ENCODE measurements around the gene ACBD4. TPM values are rescaled to one million over a fixed set of nuclear protein-coding genes. Genes with fewer than 3 reads are reported as not detected.

ACBD4 gene
- total RNA-seq, 2 experiments from 2014 or later: 12.4 to 12.6 TPM

Small RNA genes lying within 50 kb of the gene (microRNA-seq; reads per million reads assigned to microRNA genes)
- gene MIR6784 (ENCODE audit: borderline microRNAs expressed, borderline replicate concordance): not detected

Other genes starting within 250 kb of the ACBD4 start
- 100 to 1,000 TPM; 207 to 208 TPM for gene EFTUD2, start 236.2 kb upstream of the ACBD4 start, total RNA-seq
- gene GFAP, start 220.2 kb upstream of the ACBD4 start, total RNA-seq: not detected
- gene KIF18B, start 187.9 kb upstream of the ACBD4 start, total RNA-seq: 10 to 100 TPM; 38.1 to 40.3 TPM
- not detected for gene C1QL1, start 167.4 kb upstream of the ACBD4 start, total RNA-seq
- 10 to 100 TPM; 34.3 to 35.8 TPM for gene DCAKD, start 84.1 kb upstream of the ACBD4 start, total RNA-seq
- 100 to 1,000 TPM; 156 to 169 TPM for gene NMT1, start 74.4 kb upstream of the ACBD4 start, total RNA-seq
- 1 to 10 TPM; 3.9 to 6.6 TPM for gene PLCD3, start 3.2 kb upstream of the ACBD4 start, total RNA-seq
- gene HEXIM1, start 12.8 kb downstream of the ACBD4 start, total RNA-seq: 10 to 100 TPM; 22.6 to 23.5 TPM
- 1 to 10 TPM; 4.1 to 4.2 TPM for gene HEXIM2, start 26.2 kb downstream of the ACBD4 start, total RNA-seq
- gene FMNL1, start 86.2 kb downstream of the ACBD4 start, total RNA-seq: 100 to 1,000 TPM; 285 to 298 TPM
- under 1 TPM; 0.27 to 0.63 TPM for gene SPATA32, start 126.4 kb downstream of the ACBD4 start, total RNA-seq
- 10 to 100 TPM; 31.6 to 31.9 TPM for gene MAP3K14, start 181.3 kb downstream of the ACBD4 start, total RNA-seq

Measured in activated CD8-positive, alpha-beta T cell treated with anti-CD3 and anti-CD28 coated beads for 36 hours (primary cell).